Loucy (cell line): ENCODE results near the gene NELFB.

ENCODE experiments used
- H2AFZ ChIP-seq: fragments of 200-600 bp; sonication (generic); 2 replicates; pipeline ENCODE4 v1.6.0; 2016; ENCODE audit warnings: antibody characterized with exemption, mild to moderate bottlenecking, low read length, moderate library complexity
- H3F3A ChIP-seq: fragments of 200-600 bp; 2 replicates; pipeline ENCODE4 v1.6.0; 2016; ENCODE audit warnings: antibody characterized with exemption, low read depth, mild to moderate bottlenecking
- H3K27me3 ChIP-seq: fragments of 200-600 bp; sonication (generic); 2 replicates; pipeline ENCODE4 v1.6.1; 2014; ENCODE audit warnings: low read length, mild to moderate bottlenecking; ENCODE audit not compliant: insufficient read depth, poor library complexity, severe bottlenecking
- H3K36me3 ChIP-seq: fragments of 200-600 bp; sonication (generic); 2 replicates; pipeline ENCODE4 v1.6.1; 2016; ENCODE audit warnings: low read length; ENCODE audit not compliant: insufficient read depth
- H3K4me1 ChIP-seq: fragments of 200-600 bp; sonication (generic); 2 replicates; pipeline ENCODE4 v1.5.1; 2014; ENCODE audit warnings: low read length, mild to moderate bottlenecking; ENCODE audit not compliant: insufficient read depth, poor library complexity, severe bottlenecking
- H3K4me2 ChIP-seq: fragments of 200-600 bp; sonication (generic); 2 replicates; pipeline ENCODE4 v1.6.0; 2014; ENCODE audit warnings: antibody characterized with exemption, low read length, low read depth, mild to moderate bottlenecking; ENCODE audit not compliant: poor library complexity, severe bottlenecking
- H3K4me3 ChIP-seq: fragments of 200-600 bp; sonication (generic); 2 replicates; pipeline ENCODE4 v1.5.1; 2014; ENCODE audit warnings: low read length, mild to moderate bottlenecking, mixed read lengths; ENCODE audit not compliant: poor library complexity, severe bottlenecking
- H3K79me2 ChIP-seq: fragments of 200-600 bp; sonication (generic); 2 replicates; pipeline ENCODE4 v1.6.1; 2014; ENCODE audit warnings: low read length; ENCODE audit not compliant: insufficient read depth
- H3K9ac ChIP-seq: fragments of 200-600 bp; sonication (generic); 2 replicates; pipeline ENCODE4 v1.6.0; 2014; ENCODE audit warnings: mild to moderate bottlenecking, low read depth, low read length, moderate library complexity; ENCODE audit not compliant: poor library complexity, severe bottlenecking
- H3K9me2 ChIP-seq: fragments of 200-600 bp; sonication (generic); replicated peaks from 2 replicates; pipeline ENCODE4 v1.6.1; 2016; ENCODE audit warnings: low read depth, low read length, mixed read lengths
- H3K9me3 ChIP-seq: fragments of 200-600 bp; sonication (generic); 2 replicates; pipeline ENCODE4 v1.6.1; 2014; ENCODE audit warnings: mild to moderate bottlenecking, antibody characterized with exemption, low read length, low read depth; ENCODE audit not compliant: insufficient read depth
- H4K20me1 ChIP-seq: fragments of 200-600 bp; sonication (generic); 2 replicates; pipeline ENCODE4 v1.6.0; 2014; ENCODE audit warnings: antibody characterized with exemption, low read length, mild to moderate bottlenecking; ENCODE audit not compliant: insufficient read depth, poor library complexity, severe bottlenecking
- CTCF ChIP-seq: fragments of 200-600 bp; sonication (generic); conservative IDR thresholded peaks from 2 replicates; pipeline ENCODE4 v1.5.1; 2014; ENCODE audit warnings: mild to moderate bottlenecking, antibody characterized with exemption, low read length
- EZH2phosphoT487 ChIP-seq: fragments of 200-600 bp; IDR thresholded peaks from 2 replicates; pipeline ENCODE4 v1.6.1; 2018; ENCODE audit warnings: antibody characterized with exemption, mild to moderate bottlenecking, moderate library complexity, borderline replicate concordance

Gene NELFB

GRCh38 chr9:137277329-137278041 lies 22.4 kb downstream of the NELFB start, which contains the start of gene TOR4A:
TSS of gene TOR4A (plus strand) at chr9:137277726. CDS start at chr9:137278690, 964 bp downstream.
- Histone ChIP-seq H3K36me3 (no peaks in the 10 kb centered on the region; the same call in 1 of the 2 replicates), H2AFZ (no peak within 1 kb of the TSS), H3K4me2 (no peak within 1 kb of the TSS), H3K4me3 (no peak within 1 kb of the TSS), H3K9ac (no peak within 1 kb of the TSS), H3K27me3 (no peaks in the 10 kb centered on the region), H3K79me2 (no peaks in the 10 kb centered on the region), H3K4me1 (no peaks in the 10 kb centered on the region), H4K20me1 (no peaks in the 10 kb centered on the region), H3K9me3 (no peaks in the 10 kb centered on the region), H3K9me2 (no peaks in the 10 kb centered on the region), H3F3A (no peaks in the 10 kb centered on the region)
- TF ChIP-seq CTCF (no peak), EZH2phosphoT487 (no peak)

- no peaks in the 10 kb centered on the region; the same call in 1 of the 2 replicates for H3K36me3 ChIP-seq
- H2AFZ ChIP-seq, result no peak overlapping the region
- H3K4me1 ChIP-seq, result no peaks in the 10 kb centered on the region
- H3F3A ChIP-seq, result no peaks in the 10 kb centered on the region
- H3K9ac ChIP-seq, result no peak overlapping the region
- TF ChIP-seq EZH2phosphoT487 (no peak), CTCF (no peak)
- H3K4me3 ChIP-seq, result no peak overlapping the region
- H3K9me2 ChIP-seq, result no peaks in the 10 kb centered on the region
- no peak overlapping the region for H3K4me2 ChIP-seq
- H3K27me3 ChIP-seq, result no peaks in the 10 kb centered on the region
- H3K9me3 ChIP-seq, result no peaks in the 10 kb centered on the region
- no peaks in the 10 kb centered on the region for H3K79me2 ChIP-seq
- no peaks in the 10 kb centered on the region for H4K20me1 ChIP-seq
Observed at GRCh38 chr9:137278061-137278701, 23.1 kb downstream of the NELFB start.

GRCh38 chr9:137278721-137279711 lies 23.9 kb downstream of the NELFB start:
- no peaks in the 10 kb centered on the region for H3K79me2 ChIP-seq
- H4K20me1 ChIP-seq, result no peaks in the 10 kb centered on the region
- TF ChIP-seq EZH2phosphoT487 (no peak), CTCF (no peak)
- no peaks in the 10 kb centered on the region for H3K9me2 ChIP-seq
- no peaks in the 10 kb centered on the region for H3K27me3 ChIP-seq
- no peaks in the 10 kb centered on the region for H3K9me3 ChIP-seq
- H3K4me3 ChIP-seq, result no peak overlapping the region
- no peak overlapping the region for H3K9ac ChIP-seq
- no peaks in the 10 kb centered on the region for H3F3A ChIP-seq
- no peak overlapping the region for H3K4me2 ChIP-seq
- H2AFZ ChIP-seq, result no peak overlapping the region
- H3K4me1 ChIP-seq, result no peaks in the 10 kb centered on the region
- no peaks in the 10 kb centered on the region for H3K36me3 ChIP-seq
